GM10266 (cell line): ENCODE data around the gene PLCG2.

Source experiments
- DNase-seq: peaks from one replicate; pipeline ENCODE4 v3.0.0; 2012; ENCODE audit errors: extremely low spot score
- CTCF ChIP-seq: IDR thresholded peaks from 2 replicates; pipeline ENCODE4 v1.5.1; 2012; ENCODE audit warnings: mild to moderate bottlenecking, low read depth; ENCODE audit not compliant: control insufficient read depth, insufficient read depth; ENCODE audit errors: missing control alignments

Gene PLCG2

GRCh38 chr16:81912395-81912794 lies 133.3 kb downstream of the PLCG2 start:
- no peak for DNase-seq
- no peak for TF ChIP-seq CTCF

- no peak for TF ChIP-seq CTCF
- no peak for DNase-seq
Observed at GRCh38 chr16:81913222-81913621, 134.1 kb downstream of the PLCG2 start.

GRCh38 chr16:81917375-81917774 lies 138.3 kb downstream of the PLCG2 start:
- TF ChIP-seq CTCF, result no peak
- DNase-seq, result no peak

- TF ChIP-seq CTCF, result no peak
- DNase-seq, result no peak
Observed at GRCh38 chr16:81918927-81919326, 139.8 kb downstream of the PLCG2 start.

- DNase-seq, result no peak
- no peak for TF ChIP-seq CTCF
Observed at GRCh38 chr16:81920498-81920897, 141.4 kb downstream of the PLCG2 start.

GRCh38 chr16:81921085-81921814 lies 142.2 kb downstream of the PLCG2 start:
- no peak for TF ChIP-seq CTCF

GRCh38 chr16:81921843-81922584 lies 142.9 kb downstream of the PLCG2 start:
- no peak for TF ChIP-seq CTCF
- DNase-seq, result no peak

More at GRCh38 chr16:81921085-81921814, 142.2 kb downstream of the PLCG2 start:
- DNase-seq, result no peak
